Measurements from ENCODE around the gene ZNF487.
A peak's percentile ranks its signal among the peaks of the same experiment; 100 is the strongest.
"Not testable (repeated sequence)": the region's sequence is repeated elsewhere in the genome, so short reads cannot be mapped to it uniquely, and the experiment has no call there.

ZNF487 gene

GRCh38 chr10:43427166-43427825 lies 9.6 kb upstream of the ZNF487 start:
- no peak overlapping the region for H3K27ac ChIP-seq
- DNase-seq (ENCODE audit: low read depth, low spot score) = no peak

GRCh38 chr10:43430926-43431663 lies 5.8 kb upstream of the ZNF487 start:
- H3K27ac ChIP-seq = no peak overlapping the region
- no peak for DNase-seq (ENCODE audit: low read depth, low spot score)

GRCh38 chr10:43437141-43437870 lies 395 bp downstream of the ZNF487 start:
- DNase-seq (ENCODE audit: low read depth, low spot score) = no peak
- H3K27ac ChIP-seq = peak overlapping the region; percentile 83

- no peak for DNase-seq (ENCODE audit: low read depth, low spot score)
- no peak overlapping the region for H3K27ac ChIP-seq
Measured at GRCh38 chr10:43440463-43441134, 3.7 kb downstream of the ZNF487 start.

- H3K27ac ChIP-seq = no peak overlapping the region
- no peak for DNase-seq (ENCODE audit: low read depth, low spot score)
Measured at GRCh38 chr10:43444323-43444722, 7.4 kb downstream of the ZNF487 start.

- H3K27ac ChIP-seq = no peak overlapping the region
- DNase-seq (ENCODE audit: low read depth, low spot score) = no peak
Measured at GRCh38 chr10:43444897-43445466, 8.1 kb downstream of the ZNF487 start.

GRCh38 chr10:43446219-43447017 lies 9.5 kb downstream of the ZNF487 start:
- not testable (repeated sequence) for DNase-seq (ENCODE audit: low read depth, low spot score); H3K27ac ChIP-seq

GRCh38 chr10:43448742-43449141 lies 11.8 kb downstream of the ZNF487 start:
- H3K27ac ChIP-seq = no peak overlapping the region

GRCh38 chr10:43452356-43452914 lies 15.5 kb downstream of the ZNF487 start:
- no peak for DNase-seq (ENCODE audit: low read depth, low spot score)
- peak overlapping the region; percentile 93 for H3K27ac ChIP-seq

More at GRCh38 chr10:43448742-43449141, 11.8 kb downstream of the ZNF487 start:
- DNase-seq (ENCODE audit: low read depth, low spot score) = no peak

GRCh38 chr10:43453266-43453831 lies 16.4 kb downstream of the ZNF487 start:
- DNase-seq (ENCODE audit: low read depth, low spot score) = no peak
- H3K27ac ChIP-seq = peak overlapping the region; percentile 93

- H3K27ac ChIP-seq = peak overlapping the region; percentile 93
- DNase-seq (ENCODE audit: low read depth, low spot score) = not testable (repeated sequence)
Measured at GRCh38 chr10:43454025-43454424, 17.1 kb downstream of the ZNF487 start.

- DNase-seq (ENCODE audit: low read depth, low spot score) = not testable (repeated sequence)
- H3K27ac ChIP-seq = peak overlapping the region; percentile 93
Measured at GRCh38 chr10:43456561-43456960, 19.6 kb downstream of the ZNF487 start.

- DNase-seq (ENCODE audit: low read depth, low spot score) = no peak
Measured at GRCh38 chr10:43458227-43458626, 21.3 kb downstream of the ZNF487 start.

GRCh38 chr10:43461950-43462349 lies 25.0 kb downstream of the ZNF487 start:
- peak overlapping the region; percentile 19 for H3K27ac ChIP-seq
- DNase-seq (ENCODE audit: low read depth, low spot score) = peak; percentile 24

More at GRCh38 chr10:43458227-43458626, 21.3 kb downstream of the ZNF487 start:
- H3K27ac ChIP-seq = no peak overlapping the region

- not testable (repeated sequence) for H3K27ac ChIP-seq; DNase-seq (ENCODE audit: low read depth, low spot score)
Measured at GRCh38 chr10:43465086-43465735, 28.3 kb downstream of the ZNF487 start.

GRCh38 chr10:43465736-43466120 lies 28.8 kb downstream of the ZNF487 start:
- not testable (repeated sequence) for DNase-seq (ENCODE audit: low read depth, low spot score)

GRCh38 chr10:43471146-43471545 lies 34.2 kb downstream of the ZNF487 start:
- DNase-seq (ENCODE audit: low read depth, low spot score) = no peak
- H3K27ac ChIP-seq = no peak overlapping the region

More at GRCh38 chr10:43465736-43466120, 28.8 kb downstream of the ZNF487 start:
- not testable (repeated sequence) for H3K27ac ChIP-seq

Data from epithelial cell of prostate (primary cell).